ENCODE results near the gene CHAF1A. TPM values are rescaled to one million over a fixed set of nuclear protein-coding genes. Genes with fewer than 3 reads are reported as not detected.

The CHAF1A gene
- total RNA-seq, 2 donors from 2014 or later, result 6.0 to 9.5 TPM

Small RNA genes within 50 kb of the gene (microRNA-seq; reads per million reads assigned to microRNA genes)
- gene MIR4746 (ENCODE audit: borderline microRNAs expressed in 2 of 2), result 0 to 0.26 reads per million in 2 donors

Other genes with a start within 250 kb of the CHAF1A start
- not detected for gene CREB3L3, start 249.0 kb upstream of the CHAF1A start, total RNA-seq
- 10 to 100 TPM; 16.4 to 18.4 TPM for gene SIRT6, start 220.1 kb upstream of the CHAF1A start, total RNA-seq
- under 1 TPM; 0.69 to 1.00 TPM for gene ANKRD24, start 220.0 kb upstream of the CHAF1A start, total RNA-seq
- 1 to 10 TPM; 2.0 to 4.6 TPM for gene EBI3, start 173.1 kb upstream of the CHAF1A start, total RNA-seq
- gene YJU2, start 155.6 kb upstream of the CHAF1A start, total RNA-seq, result 10 to 100 TPM; 12.3 to 12.8 TPM
- gene SHD, start 123.4 kb upstream of the CHAF1A start, total RNA-seq, result not detected
- under 1 TPM in 1 of 2 donors, not detected in 1; 0.38 TPM for gene TMIGD2, start 100.3 kb upstream of the CHAF1A start, total RNA-seq
- gene FSD1, start 98.0 kb upstream of the CHAF1A start, total RNA-seq, result not detected
- gene STAP2, start 63.8 kb upstream of the CHAF1A start, total RNA-seq, result 1 to 10 TPM; 2.1 to 2.7 TPM
- gene MPND, start 59.1 kb upstream of the CHAF1A start, total RNA-seq, result 10 to 100 TPM; 11.2 to 12.1 TPM
- 10 to 100 TPM; 77.5 to 88.8 TPM for gene SH3GL1, start 2.1 kb upstream of the CHAF1A start, total RNA-seq
- gene UBXN6, start 55.2 kb downstream of the CHAF1A start, total RNA-seq, result 10 to 100 TPM; 85.1 to 85.5 TPM
- gene HDGFL2, start 69.7 kb downstream of the CHAF1A start, total RNA-seq, result 10 to 100 TPM; 24.6 to 28.1 TPM
- gene PLIN4, start 115.8 kb downstream of the CHAF1A start, total RNA-seq, result 10 to 100 TPM; 21.4 to 25.2 TPM
- 1 to 10 TPM; 2.2 to 2.8 TPM for gene PLIN5, start 132.6 kb downstream of the CHAF1A start, total RNA-seq
- 1 to 10 TPM; 1.4 to 1.9 TPM for gene LRG1, start 137.4 kb downstream of the CHAF1A start, total RNA-seq
- 10 to 100 TPM; 13.7 to 19.4 TPM for gene SEMA6B, start 157.0 kb downstream of the CHAF1A start, total RNA-seq
- gene TNFAIP8L1, start 236.9 kb downstream of the CHAF1A start, total RNA-seq, result 1 to 10 TPM; 5.7 to 6.1 TPM

Data from posterior vena cava (tissue), 2 donors.